NCI-H446 (cell line): ENCODE measurements around the gene ARNT2.

Experiments
- DNase-seq, 2 experiments: peaks; one replicate each; lab custom pipeline; 2025; lab: John Stamatoyannopoulos, UW

ARNT2 gene

DNA sequence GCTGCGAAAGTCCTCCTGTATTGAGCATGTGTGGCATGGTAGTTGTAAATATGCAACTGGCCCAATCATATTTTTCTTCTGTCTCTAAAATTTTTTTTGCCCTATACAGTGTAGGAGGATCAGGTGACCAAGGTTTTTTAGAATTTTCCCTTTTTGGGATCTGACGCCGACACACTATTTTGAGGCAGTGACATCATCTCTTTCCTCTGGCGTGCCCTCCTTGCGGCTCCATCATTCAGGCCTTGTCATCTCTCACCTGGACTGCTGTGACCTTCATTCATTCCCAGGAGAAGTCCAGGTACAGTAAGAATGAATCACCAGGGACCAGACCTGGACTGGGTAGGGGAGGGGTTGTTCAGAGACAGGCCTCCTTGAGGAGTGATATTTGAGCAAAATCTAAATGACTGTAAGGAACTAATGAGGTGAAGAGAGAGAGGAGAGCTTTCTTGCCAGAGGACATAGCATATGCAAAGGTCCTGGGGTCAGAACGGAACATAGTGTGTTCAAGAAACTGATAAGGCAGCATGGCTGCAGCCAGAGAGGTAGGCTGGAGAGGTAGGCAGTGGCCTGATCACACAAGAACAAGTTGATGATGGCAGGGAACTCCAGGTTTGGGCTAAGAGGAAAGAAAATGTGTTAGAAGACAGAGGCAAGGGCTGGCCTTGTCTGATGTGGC, 38.7 kb downstream of the ARNT2 start:
- DNase-seq, result no peak

DNA sequence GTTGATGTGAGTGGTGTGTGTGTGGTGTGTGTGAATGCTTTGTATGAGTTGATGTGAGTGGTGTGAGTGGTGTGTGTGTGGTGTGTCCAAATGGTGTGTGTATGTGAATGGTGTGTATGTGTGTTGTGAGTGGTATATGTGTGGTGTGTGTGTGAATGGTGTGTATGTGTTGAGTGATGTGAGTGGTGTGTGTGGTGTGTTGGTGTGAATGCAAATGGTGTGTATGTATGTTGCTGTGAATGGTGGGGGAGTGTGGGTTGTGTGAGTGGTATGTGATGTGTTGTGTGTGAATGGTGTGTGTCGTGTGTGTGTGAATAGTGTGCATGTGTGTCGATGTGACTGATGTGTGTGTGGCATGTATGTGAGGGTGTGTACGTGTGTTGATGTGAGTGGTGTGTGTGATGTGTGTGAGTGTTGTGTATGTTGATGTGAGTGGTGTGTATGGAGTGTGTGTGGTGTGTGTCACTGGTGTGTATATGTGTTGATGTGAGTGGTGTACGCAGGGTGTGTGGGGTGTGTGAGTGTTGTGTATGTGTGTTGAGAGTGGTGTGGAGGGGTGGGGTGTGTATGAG, 40.6 kb downstream of the ARNT2 start:
- DNase-seq, result no peak

DNA sequence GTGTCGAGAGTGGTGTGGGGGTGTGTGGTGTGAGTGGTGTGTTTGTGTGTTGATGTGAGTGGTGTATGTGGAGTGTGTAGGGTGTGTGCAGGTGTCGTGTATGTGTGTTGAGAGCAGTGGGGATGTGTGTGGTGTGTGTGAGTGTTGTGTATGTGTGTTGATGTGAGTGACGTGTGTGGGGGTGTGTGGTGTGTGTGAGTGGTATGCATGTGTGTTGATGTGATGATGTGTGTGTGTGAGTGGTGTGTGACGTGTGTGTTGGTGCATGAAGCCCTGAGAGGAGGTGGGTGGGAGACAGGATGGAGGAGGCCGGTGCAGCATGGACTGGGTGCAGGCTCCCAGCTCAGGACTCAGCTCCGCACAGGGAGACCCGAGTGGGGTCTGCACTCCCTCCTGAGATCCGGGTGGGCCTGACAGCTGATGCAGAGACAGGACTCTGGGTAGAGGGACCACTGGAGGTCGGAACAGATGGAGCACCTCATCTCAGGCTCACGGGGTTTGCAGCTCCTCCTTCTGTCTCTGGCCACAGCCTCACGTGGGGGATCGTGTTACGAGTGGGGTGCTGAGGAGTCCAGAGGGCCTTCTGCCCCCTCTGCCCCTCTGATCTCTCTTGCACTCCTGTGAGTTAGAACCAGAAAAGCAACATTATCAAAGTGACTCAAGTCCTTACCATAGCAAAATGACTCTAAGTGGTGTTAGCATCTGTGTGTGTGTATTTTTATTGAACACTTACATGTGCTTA, 41.3 kb downstream of the ARNT2 start:
- no peak for DNase-seq

DNA sequence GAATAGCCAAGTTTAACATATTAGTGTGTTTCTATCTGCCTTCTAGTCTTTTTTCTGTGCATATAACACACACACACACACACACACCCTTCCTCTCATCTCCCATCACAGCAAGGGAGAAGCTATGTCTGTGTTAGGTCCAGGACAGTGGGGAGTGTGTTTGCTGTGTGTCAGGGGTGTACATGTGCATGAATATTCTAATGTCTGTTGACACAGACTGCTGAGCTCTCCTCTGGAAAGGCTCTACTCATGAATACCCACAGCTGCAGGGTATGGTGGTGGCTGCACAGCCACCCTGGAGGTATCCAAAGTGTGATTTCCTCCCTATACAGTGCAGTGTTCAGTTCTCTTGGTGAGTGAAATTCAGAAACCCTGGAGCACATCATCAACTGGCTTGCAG, 42.9 kb downstream of the ARNT2 start:
- DNase-seq, result no peak

DNA sequence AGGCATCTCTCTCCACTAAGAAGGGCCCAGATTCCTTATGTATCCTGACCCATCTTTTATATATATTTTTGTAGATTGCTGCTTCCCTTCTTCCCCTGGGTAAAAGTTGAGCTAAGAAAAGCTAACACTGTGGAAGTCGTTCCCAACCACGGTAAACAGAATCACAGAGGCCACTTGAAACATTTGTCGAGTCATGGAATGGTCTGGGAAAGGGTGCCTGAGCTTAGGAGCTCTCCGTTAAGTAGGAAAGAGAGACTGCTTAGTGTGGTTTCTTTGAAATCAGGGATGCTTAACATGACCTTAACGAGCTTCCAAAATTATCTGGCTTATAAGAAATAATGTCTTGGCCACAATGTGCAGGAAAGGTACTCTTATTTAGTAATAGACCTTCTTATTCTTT, 45.6 kb downstream of the ARNT2 start:
- no peak for DNase-seq

DNA sequence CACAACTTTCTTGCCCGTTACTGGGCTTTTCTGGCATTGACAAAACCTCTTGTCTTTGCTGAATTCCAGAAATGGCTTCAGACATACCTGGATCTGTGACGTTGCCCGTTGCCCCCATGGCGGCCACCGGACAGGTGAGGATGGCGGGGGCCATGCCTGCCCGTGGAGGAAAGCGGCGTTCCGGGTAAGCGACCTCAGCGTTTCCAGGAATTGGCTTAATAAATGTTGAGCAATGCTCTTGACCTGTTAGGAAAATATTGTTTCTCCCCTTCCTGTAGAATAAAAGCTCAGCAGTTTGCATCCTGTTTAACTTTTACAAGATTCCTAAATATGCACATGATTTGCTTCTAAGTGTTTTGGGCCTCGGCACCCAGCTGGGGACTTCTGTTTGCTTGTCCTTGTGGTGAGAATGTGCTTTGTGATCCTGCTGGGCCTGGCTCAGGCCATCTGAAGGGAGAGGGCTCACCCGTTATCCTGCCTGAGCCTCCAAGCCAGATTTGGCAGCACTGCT, 46.7 kb downstream of the ARNT2 start:
- no peak for DNase-seq

DNA sequence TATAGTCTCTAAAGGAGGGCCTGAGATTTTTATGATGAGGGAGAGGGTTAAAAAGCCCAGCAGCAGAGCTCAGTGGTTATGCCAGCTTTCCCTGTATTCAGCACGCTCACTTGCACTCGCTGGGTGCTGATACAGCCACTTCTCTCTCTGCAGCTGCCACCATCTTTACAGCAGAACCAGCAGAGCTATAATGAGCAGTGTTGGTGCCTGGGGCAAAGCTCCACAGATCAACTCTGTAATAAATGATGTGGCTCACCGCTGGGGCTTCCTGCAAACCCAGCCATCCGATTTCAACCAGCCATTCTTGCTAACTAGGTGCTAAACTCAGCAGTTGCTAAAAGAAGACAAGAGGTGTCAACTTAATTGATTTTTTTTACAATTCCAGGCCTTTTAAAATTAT, 48.0 kb downstream of the ARNT2 start:
- DNase-seq, result no peak

DNA sequence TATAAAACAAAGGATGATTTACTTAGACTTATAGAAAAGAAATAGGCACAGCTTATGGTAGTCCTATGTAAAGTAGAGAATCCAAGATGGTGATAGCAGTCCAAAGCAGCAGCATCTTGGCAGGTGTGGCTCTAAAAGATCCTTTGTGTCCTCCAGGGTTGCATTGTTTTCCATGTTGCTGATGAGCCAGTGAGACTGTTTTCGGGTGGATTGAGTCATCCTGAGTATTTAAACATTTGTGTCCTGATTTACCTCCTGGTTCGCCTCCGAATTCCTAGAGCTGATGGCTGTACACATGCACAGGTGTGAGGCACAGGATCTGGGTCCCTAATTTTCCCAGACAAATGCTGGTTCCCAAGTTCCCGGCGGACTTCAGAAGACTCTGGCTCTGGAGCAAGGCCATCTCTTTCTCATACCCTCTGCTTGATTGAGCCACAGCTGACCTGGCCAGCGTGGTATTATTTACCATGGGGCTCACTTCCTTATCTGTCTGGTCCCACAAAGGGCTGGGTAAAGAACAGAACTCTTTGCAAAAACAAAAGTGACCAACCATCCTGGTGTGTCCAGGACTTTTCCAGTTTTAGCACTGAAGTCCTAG, 51.0 kb downstream of the ARNT2 start:
- DNase-seq, result no peak

DNA sequence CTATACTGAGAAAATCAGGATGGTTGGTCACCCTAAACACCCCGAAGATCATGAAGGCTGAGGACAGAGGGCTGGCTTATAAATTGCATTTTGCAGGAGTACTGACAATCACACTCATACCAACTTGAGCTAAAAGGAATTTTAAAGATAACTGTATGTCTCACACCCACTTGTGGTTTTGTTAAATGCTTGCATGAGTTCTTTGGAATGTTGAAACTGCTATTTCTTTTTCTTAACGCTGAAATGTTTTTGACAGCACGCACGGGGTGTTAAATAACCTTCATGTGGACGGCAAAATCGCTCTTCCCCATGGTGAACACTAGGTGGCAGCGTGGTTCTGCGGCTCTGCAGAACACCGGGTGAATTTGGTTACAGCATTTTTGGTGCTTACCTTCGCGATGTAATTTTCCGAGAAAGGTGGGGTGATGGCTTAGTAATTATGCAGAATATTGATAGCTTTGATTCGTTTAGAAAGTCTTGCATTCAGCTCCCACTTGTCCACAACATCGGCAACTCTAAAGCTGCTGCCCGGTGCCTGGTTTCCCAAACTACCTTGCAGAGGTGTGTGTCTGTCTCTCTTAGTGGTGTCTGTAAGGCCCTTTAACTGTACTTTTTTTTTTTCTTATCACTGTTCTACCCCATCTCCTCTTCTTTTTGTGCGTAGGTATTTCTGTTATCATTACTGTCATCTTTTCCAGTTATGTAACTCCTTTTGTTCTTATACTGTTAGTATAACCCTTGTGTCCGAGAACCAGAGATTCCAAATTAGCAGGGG, 51.7 kb downstream of the ARNT2 start:
- DNase-seq, result peak; percentile 19 to 70

DNA sequence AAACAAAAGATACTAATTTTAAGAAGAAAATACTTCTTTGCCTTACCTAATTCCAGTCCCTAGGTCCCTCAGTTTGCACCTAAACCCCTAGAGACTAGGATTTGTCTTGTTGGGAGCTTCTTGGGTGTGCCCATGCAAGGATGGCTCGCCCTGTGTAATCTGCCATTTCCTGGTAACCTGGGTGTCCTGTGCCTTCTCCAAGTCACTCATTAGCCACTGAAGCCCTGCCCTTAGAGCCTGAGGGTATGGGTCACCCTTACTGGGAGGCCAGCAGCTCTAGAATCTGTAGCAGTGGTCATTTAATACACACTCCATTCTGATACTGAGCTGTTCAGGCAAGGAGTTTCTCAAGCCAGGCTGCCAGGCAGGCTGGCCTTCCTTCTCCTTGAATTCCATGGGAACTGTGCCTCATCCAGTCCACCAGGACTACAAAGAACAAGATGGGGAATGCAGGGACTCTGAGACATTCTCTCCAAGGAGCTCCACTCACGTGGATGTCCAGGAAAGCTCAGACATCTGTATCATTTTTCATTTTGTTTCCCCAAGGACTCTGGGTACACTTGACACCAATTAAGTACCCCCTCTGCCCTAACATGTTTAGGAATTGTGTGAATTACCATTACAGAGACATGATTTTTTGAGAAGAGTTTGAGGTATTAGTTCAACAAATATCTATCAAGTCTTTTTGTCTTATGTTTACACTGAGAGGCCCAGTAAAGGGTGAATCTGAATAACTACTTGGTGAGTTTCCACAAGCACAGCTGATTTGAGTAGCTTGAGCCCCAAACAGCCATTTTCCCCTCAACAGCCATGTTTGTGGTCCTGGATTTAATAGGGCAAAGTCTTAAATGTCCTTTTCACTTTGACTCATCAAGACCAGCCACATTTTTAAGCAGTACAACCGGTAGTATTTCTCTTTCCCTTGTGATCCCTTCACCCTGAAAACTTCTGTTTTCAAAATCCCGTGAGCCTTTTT, 52.6 kb downstream of the ARNT2 start:
- DNase-seq, result no peak

DNA sequence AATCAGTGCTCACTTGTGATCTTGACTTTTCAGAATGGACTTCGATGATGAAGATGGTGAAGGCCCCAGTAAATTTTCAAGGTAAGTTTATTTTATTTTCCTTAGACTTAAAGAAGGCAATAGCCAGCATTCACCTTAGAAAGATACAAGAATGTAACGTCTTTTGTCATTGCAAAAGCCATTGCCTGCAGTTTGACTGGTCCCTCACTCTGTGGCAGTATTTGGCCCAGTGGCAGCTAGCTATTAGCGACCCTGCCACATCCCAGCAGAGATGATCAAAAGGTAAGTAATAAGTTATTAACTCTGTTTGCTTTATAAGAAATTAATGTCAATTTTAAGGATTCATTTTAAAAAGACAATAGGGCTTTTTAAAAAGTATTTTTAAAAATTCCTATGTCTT, 53.7 kb downstream of the ARNT2 start:
- DNase-seq, result no peak

DNA sequence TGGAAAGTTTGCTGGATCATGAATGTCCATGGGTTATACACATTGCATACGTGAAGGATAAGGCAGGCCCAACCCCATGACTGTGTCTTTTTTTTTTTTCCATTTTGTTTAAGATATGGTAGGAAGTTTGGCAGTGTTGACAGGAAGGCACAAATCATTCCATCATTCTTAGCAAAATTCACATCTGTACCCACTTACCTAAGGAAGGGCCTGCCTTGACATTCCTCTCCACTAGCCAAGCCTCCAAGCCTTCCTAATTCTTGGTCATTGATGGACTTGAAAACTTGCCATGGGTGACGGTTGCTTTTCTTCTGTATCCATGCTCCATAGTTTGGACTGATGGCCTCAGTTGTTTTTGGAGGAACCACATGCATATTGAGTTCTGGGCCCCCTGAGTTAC, 54.4 kb downstream of the ARNT2 start:
- no peak for DNase-seq

DNA sequence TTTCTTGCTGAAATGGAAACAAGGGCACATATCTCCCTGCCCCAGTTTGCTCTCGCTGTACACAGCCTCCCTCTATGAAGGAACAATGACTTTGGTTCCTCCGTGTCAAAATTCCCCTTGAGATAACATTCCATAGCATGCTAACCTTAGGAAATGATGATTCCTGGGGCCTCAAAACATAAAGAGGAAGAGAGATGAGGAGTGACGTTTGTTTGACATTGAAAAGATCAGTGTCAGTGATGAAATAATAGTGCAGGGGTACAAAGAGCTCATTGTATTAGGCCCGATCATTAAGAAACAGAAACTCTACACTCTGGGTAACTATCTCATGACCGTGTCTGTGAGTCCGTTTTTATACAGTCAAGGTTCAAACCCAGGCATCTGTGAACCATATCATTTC, 55.2 kb downstream of the ARNT2 start:
- no peak for DNase-seq

DNA sequence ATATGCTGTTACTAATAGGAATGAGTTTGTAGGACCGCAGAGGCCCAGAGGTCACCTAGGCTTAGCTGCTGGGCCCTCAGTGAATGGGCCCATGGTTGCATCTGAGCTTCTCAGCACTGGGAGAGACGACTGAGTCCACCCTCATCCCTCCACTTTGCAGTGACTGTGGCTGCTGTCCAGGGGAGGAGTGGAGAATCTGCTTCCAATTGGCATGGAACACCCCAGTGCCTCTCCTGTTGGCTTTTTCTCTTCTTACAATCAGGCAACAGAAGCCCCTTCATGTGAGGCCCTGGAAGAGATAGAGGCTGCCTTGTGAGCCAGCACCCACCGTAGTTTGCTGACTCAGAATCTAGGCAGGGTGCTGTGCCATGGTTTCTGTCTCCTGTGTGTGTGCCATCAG, 55.6 kb downstream of the ARNT2 start:
- peak in 1 of 2 experiments; percentile 2 for DNase-seq

DNA sequence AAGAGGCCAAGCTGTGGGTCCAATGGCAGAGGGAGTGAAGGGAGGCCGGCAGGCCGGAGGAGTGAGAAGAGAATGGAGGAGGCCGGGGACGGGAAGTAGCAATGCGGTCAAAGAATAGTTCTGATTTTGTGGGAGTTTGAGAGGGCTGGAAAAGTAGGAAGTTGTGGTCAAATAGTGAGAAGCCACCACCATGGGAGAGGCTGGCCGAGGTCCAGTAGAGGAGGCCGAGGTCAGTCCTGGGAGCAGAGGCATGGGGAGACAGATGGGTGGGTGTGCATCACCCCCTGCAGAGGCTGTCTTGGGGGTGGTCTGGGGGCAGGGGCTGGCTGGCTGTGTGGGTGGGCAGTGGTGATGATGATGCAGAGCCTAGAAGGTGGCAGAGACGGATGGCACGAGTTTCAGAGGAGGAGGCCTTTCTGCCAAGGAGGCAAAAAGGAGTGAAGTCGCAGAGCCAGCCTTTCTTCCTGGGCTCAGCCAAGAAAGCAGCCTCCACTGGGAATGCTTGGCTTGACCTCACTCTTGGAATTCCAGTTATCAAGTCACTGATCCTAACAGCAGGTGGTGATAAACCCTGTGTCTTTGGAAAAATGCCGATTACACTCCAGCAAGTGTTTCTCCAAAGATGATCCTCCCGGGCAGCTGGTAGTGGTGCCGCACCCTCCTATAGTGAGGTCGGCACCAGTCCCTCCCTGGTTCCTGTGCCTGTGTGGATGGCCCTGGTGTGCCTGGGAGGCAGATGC, 57.3 kb downstream of the ARNT2 start:
- no peak for DNase-seq

DNA sequence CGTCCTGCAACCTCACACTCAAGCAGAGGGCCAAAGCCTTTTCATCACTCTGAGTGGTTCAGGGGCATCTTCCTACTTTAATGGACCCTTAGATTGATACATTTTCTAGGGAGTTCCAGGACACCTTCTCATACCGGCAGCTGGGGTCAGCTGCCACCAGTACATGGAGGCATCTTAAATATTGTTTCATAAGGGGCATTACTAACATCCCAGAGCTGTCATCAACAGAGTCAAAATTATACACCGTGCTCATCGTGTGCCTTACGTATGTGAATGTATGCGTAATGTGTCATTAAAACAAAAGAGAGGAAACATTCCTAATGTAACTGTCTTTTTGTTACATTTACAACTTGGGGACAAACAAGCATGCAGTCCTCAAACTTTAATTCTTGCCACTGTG, 57.9 kb downstream of the ARNT2 start:
- no peak for DNase-seq

DNA sequence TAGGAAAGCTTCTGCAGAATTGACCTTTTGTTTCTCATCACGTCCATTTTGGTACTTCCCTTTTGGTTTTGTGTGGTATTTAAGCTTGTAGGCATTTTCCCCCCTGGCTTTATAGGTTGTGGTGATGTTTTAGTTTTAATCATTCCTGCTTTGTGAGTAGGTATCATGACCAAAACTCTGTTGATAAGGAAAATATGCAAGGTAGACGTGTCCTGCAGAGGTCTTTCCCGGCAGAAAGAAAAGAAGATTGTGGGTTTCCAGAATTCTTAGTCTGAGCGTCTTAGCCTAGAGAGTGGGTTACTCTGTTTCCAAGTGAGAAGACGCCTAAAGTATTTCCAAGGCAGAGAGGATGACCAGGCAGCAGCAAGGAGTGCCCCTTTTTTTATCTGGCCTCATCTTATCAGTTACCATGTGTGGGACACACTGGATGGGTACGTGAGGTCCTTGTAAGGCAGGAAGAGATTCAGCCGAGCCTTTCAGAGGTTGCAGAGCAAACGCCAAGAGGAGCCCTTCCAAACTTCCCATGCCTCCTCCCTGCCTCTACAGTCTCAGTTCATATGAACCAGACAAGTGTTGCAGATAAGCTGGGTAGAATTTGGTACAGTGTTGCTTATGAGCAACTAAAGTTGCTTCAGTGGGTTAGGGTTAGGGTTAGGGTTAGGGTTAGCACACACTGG, 58.8 kb downstream of the ARNT2 start:
- no peak for DNase-seq

DNA sequence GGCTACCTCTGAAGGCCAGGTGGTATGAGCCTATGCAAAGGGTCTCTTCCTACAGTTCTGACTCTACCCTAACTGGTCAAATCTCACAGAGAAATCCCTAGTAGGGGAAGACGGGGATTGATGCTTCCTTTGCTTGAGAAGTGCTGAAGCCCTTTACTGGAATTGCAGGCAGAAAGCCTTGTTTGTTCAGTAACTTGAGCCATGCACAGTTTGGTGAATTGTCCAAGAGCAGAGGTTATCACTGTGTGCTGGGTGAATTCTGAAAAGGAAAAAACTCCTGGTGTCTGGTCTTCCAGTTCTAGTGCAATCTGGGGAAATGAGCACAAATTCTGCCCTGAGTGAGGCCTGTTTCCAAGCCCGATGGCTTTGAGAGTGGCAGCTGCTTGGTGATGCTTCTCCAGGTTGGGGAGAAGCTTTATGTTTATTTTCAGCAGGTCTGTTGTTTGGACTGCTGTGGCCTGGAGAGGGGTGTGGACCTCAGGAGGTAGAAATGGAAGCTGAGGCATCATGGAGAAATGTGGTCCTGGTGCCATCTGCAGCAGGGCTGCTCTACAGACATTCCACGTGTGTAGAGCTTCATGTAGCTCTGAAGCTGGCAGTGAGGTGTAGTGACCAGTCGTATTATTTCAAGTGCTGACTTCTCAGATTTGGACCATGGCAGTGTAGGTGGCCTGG, 60.9 kb downstream of the ARNT2 start:
- DNase-seq, result no peak

DNA sequence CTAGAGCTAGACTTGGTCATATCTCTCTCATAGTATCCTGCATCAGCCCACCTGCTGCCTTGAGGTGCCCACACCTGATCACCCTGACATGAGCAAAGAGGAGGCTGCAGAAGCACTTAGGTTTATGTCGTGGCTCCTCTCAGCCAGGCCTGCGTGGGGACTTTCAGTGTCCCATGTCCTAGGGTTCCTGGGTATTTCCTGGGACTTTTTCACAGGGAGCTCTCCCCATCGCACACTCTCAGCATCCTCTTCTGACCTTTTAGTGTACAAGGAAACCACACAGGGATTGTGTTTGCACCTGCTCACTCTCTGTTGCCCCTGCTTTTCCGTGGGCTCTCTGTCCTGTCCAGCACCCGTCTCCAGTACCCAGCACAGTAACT, 61.4 kb downstream of the ARNT2 start:
- DNase-seq, result no peak
